HG02870 (cell line): ENCODE results near the gene SENP1.

Experiments used
- ATAC-seq: cut with Tn5 transposase; IDR thresholded peaks from one replicate; pipeline ENCODE4 v1.9.1; 2021; ENCODE audit warnings: mild to moderate bottlenecking, moderate library complexity; ENCODE audit not compliant: unreplicated experiment

The SENP1 gene

DNA sequence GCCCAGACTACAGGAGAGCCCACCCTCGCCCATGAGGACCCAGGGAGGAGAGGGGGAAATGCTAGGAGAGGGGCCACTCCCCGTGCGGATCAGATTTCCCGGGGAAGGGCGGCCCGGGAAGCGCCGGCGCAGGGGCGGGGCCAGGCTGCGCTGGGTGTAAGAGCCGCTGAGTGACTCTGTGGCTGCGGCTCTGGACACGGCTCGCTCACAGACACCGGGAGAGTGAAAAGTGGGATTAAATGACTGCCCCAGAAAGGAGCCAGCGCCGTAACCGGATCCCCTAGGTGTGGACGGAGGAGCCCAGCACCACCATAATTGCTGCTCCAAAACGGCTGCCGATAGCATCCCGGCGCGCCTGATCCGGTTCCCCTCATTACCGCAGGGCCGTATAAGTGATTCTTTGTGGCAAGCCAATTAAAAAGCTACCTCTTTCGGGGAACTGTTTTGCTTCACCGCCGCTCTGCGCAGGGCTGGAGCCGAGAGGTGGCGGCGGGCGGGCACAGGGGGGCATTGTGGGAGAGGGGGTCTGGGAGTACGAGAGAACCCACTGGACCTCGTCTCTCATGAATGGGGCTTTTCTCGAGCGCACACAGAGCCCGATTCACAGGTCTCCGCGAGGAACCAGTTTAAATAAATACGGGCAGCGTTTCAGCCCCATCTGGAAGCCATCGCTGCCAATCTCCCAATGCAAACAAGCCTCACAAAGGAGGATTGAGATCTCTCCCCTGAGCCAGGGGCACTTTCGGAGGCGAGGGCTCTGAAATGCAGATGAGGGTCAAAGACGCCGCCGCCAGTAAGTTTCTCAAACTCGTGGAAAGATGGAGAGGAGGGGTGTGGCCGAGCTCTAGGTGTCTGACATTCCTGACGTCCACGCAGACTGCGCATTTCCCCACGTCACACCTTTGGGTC lies 104.1 kb downstream of the SENP1 start:
- ATAC-seq = no peak

DNA sequence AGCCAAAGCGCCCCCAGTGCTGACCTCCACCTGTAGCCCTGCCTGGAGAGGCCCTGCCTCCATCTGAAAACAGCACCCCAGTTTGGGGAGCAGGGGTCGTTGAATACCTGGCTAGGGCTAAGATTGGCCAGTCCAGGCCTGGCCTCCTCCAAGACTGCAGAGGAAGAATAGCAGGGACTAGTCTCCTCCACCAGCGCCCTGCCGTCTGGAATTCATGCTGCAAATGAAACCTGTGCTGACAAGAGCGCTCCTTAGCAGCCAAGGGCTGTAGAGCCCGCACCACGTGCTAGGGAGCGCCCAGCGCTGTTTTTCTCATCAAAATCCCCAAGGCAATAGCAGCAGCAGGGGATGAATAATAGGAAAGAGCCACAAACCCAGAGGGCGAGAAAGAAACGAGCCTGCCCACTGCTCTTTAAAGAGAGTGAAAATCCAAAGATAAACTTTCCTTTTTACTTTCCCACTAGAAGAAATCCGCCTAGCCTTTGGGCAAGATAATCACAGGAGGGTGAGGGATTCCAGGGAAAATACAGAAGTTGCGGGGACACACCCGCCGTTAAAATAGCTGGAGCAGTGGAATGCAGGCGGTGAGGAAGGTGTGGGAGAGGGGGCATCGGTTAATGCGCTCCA lies 104.9 kb downstream of the SENP1 start:
- ATAC-seq = no peak

DNA sequence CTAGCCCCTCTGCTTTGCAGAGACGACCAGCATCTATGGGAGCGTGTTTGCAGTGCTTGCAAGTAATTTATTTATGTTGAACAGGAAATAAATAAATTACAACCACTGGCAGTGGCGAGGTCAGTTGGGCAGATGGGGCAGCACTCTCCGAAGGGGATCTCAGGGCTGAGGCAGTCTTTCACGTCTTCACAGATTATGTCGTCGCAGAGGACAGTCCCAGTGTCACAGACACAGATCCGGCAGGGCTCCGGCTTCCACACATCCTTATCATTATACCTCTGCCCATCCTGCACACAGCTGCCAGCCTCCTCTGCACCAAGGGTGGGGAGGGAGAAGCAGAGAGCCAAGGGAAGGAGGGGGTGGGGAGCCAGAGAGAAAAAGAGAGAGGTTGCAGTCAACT lies 106.1 kb downstream of the SENP1 start:
- no peak for ATAC-seq

DNA sequence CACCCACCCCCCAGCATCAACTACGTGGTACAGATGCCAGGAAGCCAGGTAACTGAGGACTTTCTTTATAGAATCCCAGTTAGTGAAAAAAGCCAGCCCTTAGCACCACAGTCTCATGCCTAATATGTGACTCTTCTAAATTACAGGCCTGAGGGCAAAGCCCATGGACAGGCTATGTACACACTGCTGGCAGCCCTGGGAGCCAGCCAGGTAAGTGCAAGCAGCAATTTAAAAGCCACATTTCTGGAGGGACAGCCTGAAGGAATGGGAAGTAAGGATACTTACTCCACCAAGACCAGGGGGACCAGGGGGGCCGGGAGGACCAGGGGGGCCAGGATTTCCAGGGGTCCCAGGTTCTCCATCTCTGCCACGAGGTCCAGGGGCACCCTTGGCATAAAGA lies 108.6 kb downstream of the SENP1 start:
- no peak for ATAC-seq

DNA sequence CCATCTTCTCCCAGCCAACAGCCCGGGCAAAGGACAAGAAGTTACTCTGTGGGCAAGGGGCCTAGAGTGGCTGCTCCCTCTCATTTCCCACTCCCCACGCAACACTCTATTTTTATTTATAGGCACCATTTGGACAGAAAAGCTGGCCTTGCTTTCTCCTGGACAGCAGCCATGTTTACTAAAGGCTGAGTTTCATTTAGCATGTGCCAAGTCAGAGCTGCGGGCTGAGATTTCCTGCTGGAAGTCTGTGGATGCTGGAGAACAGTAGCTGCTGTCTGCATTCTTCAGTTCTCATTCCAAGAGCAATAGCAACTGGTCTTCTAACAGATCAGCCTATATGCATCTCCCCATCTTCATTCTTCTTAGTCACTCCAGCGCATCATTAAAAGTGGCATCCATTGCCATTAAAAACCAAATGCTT lies 109.9 kb downstream of the SENP1 start:
- no peak for ATAC-seq

DNA sequence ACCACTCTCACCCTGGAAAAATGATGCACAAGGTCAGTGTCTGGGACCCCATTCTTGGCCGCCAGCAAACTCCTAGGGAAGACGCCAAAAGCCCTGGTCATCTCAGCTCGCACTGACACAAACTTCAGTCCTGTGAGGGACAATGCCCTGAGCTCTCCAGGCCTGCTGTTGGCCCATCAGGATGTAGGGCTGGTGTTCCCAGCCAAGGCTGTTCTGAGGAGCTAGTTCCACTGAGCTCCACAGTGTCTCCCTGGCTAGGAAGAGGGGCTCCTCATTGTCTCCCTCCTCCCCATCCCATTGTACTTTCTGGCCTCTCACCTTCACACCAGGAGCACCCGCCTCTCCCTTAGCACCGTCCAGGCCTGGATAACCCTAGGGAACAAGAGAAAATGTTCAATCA lies 112.4 kb downstream of the SENP1 start:
- no peak for ATAC-seq
